Activated naive CD4-positive, alpha-beta T cell treated with anti-CD3 and anti-CD28 coated beads, Interleukin-2, amount 50 U/mL, for 24 hours (primary cell): ENCODE measurements around the gene FLRT1.

Source experiments
- H3K27ac Mint-ChIP-seq: one replicate; pipeline ENCODE4 v1.8.0; 2021; ENCODE audit warnings: mild to moderate bottlenecking, mixed read lengths
- H3K27me3 Mint-ChIP-seq: one replicate; pipeline ENCODE4 v1.8.0; 2021; ENCODE audit warnings: mixed read lengths
- H3K36me3 Mint-ChIP-seq: one replicate; pipeline ENCODE4 v1.8.0; 2021; ENCODE audit warnings: mixed read lengths
- H3K4me1 Mint-ChIP-seq: one replicate; pipeline ENCODE4 v1.8.0; 2021; ENCODE audit warnings: mixed read lengths
- H3K4me3 Mint-ChIP-seq: one replicate; pipeline ENCODE4 v1.8.0; 2021; ENCODE audit warnings: mild to moderate bottlenecking, mixed read lengths
- H3K9me3 Mint-ChIP-seq: one replicate; pipeline ENCODE4 v1.8.0; 2021; ENCODE audit warnings: mixed read lengths

FLRT1 gene

DNA sequence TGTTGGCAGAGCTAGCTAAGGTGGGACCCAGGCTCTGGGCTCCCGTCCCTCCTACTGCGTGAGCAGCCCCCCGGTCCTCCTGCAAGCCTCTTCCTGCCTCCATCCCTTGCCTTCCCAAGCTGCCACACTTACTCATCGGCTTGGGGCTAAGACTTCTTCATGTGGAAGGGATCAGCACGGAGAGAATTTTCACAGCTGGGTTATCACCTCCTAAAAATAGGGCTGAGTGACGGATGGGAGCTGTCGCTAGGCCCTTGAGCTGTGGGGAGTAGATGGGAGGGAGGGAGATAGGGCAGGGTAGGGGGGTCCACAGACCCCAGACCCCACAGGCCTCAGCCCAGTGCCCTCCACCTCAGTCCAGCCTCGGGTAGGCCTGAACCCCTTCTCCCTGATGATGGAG is 41.0 kb downstream of the FLRT1 start:
- no peaks in the 10 kb centered on the region for H3K36me3 Mint-ChIP-seq
- H3K4me1 Mint-ChIP-seq: peaks cover 5% of the 10 kb centered on the region
- H3K27me3 Mint-ChIP-seq: no peaks in the 10 kb centered on the region
- no peak overlapping the region for H3K4me3 Mint-ChIP-seq
- H3K27ac Mint-ChIP-seq: no peak overlapping the region
- H3K9me3 Mint-ChIP-seq: no peaks in the 10 kb centered on the region

DNA sequence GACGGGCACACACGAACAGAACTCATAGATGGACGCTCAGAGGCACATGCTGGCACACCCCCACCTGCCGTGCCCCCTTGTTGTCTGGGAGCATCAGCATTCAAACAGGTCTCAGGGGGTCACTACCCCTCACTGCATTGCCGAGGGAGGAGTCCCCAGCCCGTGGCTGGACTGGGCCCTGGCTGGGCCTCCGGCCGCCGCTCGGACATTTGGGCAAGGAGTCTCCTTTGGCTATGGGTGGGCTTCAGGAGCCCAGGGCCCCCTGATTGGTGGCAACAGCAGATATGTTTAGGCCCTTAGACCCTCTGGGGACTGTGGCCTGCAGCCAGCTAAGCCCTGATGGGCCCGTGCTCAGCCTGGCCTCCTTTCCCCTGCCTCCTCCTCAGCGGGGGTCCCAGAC is 41.9 kb downstream of the FLRT1 start:
- Mint-ChIP-seq H3K27me3 (no peaks in the 10 kb centered on the region), H3K36me3 (no peaks in the 10 kb centered on the region), H3K4me3 (no peak overlapping the region), H3K4me1 (peaks cover 5% of the 10 kb centered on the region), H3K27ac (no peak overlapping the region), H3K9me3 (no peaks in the 10 kb centered on the region)

DNA sequence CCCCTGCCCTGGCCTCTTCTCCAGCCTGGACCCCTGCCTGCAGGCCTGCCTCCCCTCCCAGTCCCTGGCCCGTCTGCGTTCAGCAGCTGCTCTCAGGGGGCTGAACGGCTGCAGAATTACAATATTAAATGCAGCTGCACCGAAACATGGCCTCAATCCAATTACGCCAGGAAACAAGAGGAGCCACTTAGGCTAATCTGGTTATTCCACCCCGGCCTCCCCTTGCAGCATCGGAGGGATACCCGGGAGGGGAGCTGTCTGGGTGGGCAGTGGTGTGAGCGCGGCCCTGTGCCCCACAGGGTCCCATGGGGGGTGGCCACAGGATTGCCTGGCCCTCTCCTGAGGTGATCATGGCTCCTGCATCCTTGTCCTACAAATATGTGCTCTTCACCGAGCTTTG is 42.6 kb downstream of the FLRT1 start:
- Mint-ChIP-seq H3K4me3 (no peak overlapping the region), H3K27ac (no peak overlapping the region)

DNA sequence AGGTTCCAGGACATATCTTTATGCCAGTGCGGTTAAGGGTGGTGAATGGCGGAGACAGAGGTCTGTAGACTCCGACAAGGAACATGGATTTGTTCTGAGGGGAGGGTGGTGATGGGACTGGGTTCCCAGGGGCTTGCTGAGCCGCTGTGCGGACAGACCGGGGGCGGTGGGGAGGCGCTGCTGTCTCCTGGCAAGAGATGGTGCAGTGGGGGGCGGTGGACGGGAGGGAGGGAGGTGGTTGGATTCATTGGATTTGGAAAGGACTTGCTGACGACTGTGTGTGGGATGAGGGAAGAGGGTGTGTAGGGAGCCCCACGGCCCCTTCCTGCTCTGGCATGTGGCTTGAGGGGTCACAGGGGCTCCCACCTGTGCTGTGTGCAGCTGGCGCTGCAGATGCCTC is 43.2 kb downstream of the FLRT1 start:
- Mint-ChIP-seq H3K9me3 (no peaks in the 10 kb centered on the region), H3K27me3 (no peaks in the 10 kb centered on the region), H3K4me3 (no peak overlapping the region), H3K36me3 (no peaks in the 10 kb centered on the region), H3K4me1 (peaks cover 5% of the 10 kb centered on the region), H3K27ac (no peak overlapping the region)

More for the DNA sequence above, 42.6 kb downstream of the FLRT1 start:
- no peaks in the 10 kb centered on the region for H3K36me3 Mint-ChIP-seq
- H3K9me3 Mint-ChIP-seq: no peaks in the 10 kb centered on the region
- peaks cover 5% of the 10 kb centered on the region for H3K4me1 Mint-ChIP-seq
- H3K27me3 Mint-ChIP-seq: no peaks in the 10 kb centered on the region

DNA sequence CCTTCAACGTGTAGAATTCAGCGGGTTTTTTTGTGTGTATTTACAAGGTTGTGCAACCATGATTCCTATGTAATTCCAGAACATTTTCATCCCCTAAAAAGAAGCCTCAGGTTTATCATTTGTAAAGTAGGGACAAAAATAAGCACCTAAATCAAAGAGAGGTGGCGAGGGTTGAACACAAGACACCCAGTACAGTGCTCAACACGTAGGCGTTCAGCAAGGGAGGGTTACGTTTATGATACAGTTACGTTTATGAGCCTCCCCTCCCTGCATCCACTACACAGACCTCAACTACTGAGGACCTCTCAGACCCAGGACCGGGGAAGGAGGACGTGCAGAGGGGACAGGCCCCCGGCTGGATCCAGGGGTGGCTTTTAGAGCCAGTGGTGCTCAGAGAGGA is 44.7 kb downstream of the FLRT1 start:
- Mint-ChIP-seq H3K27me3 (no peaks in the 10 kb centered on the region), H3K27ac (no peak overlapping the region), H3K36me3 (no peaks in the 10 kb centered on the region), H3K4me1 (no peaks in the 10 kb centered on the region), H3K4me3 (no peak overlapping the region), H3K9me3 (no peaks in the 10 kb centered on the region)

DNA sequence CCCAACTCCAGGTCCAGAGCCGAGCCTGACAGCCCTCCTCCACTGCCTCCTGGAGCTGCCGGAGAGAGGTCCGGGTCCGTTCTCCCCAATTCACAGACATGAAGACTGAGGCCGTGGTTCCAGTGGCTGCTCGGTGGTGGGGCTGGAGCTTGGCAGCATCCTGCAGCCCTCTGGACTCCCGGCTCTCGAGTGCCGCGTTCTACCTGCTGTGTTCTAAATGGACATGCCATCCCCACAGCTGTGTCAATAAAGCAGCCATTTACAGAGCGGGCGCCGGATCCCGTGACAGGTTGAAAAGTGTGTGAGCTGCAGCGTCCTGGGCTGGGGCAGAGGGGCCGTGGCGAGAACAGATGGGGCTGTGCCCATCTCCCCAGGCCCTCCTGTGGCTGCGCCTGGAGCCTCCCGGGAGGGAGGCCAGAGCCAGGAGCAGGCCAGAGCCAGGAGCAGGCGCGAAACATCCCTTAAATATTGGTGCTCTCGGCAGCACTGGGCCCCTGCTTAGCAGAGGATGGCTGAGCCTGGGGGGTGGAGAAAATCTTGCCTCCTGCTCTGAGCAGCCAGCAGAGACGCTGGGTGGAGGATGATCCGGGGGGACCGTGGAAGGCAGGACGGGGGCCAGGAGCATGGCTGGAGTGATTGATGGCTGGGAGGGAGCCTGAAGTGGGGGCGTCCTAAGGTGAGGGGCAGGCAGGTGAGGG is 46.2 kb downstream of the FLRT1 start:
- Mint-ChIP-seq H3K4me1 (no peaks in the 10 kb centered on the region), H3K36me3 (no peaks in the 10 kb centered on the region), H3K27ac (no peak overlapping the region), H3K4me3 (no peak overlapping the region), H3K27me3 (no peaks in the 10 kb centered on the region), H3K9me3 (no peaks in the 10 kb centered on the region)

DNA sequence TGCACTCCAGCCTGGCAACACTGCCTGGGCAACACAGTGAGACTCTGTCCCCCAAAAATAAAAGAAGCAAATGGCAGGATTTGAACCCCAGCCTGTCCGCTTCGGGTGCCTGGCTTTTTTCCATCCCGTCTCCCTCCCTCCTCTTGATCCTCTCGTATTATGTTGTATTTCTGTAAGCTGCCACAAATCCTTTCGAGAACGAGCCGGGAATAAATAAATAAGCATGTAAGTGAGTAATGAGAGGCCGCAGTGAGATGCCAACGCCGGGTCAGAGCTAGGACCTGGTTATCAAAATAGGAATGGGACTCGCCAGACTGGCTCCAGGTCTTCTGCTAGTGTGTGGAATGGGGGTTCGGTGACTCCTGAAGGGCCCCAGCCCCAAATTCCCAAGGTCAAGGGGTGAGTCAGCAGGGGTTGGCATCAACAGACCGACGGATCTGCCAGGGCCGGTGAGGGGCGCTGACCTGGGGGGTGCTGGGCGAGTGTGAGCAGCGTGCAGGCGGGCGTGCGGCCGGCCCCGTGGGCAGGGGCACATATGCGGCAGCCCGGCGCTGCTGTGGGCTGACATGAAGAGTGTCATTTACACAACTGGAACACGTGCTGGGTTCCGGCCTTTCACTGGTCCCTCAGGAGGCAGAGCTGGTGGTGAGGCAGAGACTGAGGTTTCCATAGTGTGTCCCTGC is 47.8 kb downstream of the FLRT1 start:
- Mint-ChIP-seq H3K27ac (no peak overlapping the region), H3K36me3 (no peaks in the 10 kb centered on the region), H3K4me1 (no peaks in the 10 kb centered on the region), H3K9me3 (no peaks in the 10 kb centered on the region), H3K27me3 (no peaks in the 10 kb centered on the region), H3K4me3 (no peak overlapping the region)

DNA sequence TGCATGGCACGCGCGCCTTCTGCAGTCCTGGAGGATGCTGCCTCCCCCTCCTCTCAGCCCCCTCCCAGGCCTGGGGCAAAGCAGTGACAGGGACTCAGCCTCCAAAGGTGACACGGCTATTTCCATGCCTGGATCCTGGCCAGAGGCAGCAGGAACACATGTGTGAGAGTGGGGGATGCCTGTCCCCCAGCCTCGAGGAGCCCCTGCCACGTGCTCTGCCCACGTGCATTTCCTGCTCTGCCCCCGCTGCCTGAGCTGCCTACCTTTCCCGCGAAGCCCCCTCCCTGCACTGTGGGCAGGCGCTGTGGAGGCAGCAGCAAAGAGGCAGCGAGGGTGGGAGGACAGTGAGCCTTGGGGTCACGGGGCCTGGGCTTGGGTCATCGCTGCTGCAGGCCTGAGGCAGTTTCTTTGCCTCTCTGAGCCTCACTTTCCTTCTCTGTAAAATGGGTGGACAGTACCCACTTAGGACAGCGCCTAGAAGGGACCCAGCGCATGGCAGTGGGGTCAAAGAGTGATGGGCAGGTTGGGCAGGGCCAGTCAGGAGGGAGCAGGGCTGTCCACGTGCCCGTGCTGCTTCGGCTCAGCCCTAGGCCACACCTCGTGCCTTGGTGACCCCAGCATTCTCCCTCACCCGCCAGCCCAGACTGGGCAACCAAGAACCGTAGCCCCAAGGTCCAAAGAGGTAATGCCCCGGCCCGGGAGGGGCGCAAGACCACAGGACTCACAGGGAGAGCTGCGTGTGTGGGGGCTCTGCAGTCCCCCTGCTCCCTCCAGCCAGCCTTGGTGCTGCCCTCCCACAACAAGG is 48.6 kb downstream of the FLRT1 start:
- no peaks in the 10 kb centered on the region for H3K27me3 Mint-ChIP-seq
- no peaks in the 10 kb centered on the region for H3K4me1 Mint-ChIP-seq
- no peaks in the 10 kb centered on the region for H3K36me3 Mint-ChIP-seq
- no peak overlapping the region for H3K27ac Mint-ChIP-seq
- H3K9me3 Mint-ChIP-seq: no peaks in the 10 kb centered on the region
- H3K4me3 Mint-ChIP-seq: no peak overlapping the region

DNA sequence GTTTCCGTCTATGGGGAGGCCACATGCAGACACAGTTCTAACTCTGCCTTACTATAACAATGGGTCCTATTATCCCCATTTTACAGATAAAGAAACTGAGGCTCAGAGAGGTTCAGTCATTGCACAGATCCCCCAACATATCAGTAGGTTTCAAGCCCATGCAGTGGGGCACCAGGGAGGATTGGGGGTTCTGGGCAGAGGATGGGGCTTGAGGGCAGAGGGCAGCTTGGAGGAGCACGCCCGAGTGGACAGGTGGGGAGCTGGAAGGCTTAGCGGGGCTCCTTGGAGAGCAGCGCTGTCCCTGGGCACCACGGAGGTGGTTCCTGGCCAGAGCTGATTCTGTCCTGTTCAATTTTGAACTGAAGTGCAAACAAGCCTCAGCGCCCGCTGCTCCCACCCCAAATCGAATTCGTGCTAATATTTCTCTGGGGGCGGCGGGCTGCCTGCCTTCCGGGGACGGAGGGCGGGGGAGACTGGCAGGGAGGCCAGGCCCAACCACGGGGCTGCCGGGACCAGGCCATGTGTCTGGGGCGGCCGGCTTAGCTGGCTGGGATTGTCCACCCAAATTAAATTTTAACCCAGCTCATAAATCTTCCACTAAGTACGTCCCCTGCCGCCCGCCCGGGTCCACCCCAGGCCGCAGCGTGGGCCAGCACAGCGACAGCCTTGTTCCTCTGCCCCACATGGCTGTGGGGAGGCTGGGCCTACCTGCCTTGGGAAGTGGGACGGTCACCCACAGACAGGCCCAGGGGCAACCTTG is 49.4 kb downstream of the FLRT1 start:
- no peak overlapping the region for H3K4me3 Mint-ChIP-seq
- no peaks in the 10 kb centered on the region for H3K4me1 Mint-ChIP-seq
- H3K36me3 Mint-ChIP-seq: no peaks in the 10 kb centered on the region
- H3K9me3 Mint-ChIP-seq: no peaks in the 10 kb centered on the region
- H3K27me3 Mint-ChIP-seq: no peaks in the 10 kb centered on the region
- no peak overlapping the region for H3K27ac Mint-ChIP-seq
